ENCODE results near the gene ABCD1. TPM values are rescaled to one million over a fixed set of nuclear protein-coding genes. Genes with fewer than 3 reads are reported as not detected.
"Not testable (repeated sequence)": the region's sequence is repeated elsewhere in the genome, so short reads cannot be mapped to it uniquely, and the experiment has no call there.

The ABCD1 gene
- total and polyA plus RNA-seq, 4 donors, result 4.0 to 10.8 (median 7.6) TPM

- no peaks in the 10 kb centered on the region for H3K27me3 ChIP-seq (ENCODE audit: control insufficient read depth in 4 of 4, insufficient read depth in 4 of 4, low read length in 3 of 4)
- WGBS, result 91% methylated on average over 6 of the region's 6 CpGs
- no peak for TF ChIP-seq SP1 (IDR thresholded peaks at IDR 0.05)
- no peak for TF ChIP-seq FOXA2 (IDR thresholded peaks at IDR 0.05)
- TF ChIP-seq ZBTB33 (IDR thresholded peaks at IDR 0.05), result no peak
- no peak for TF ChIP-seq MAX (IDR thresholded peaks at IDR 0.05)
- no peak for TF ChIP-seq GABPA (IDR thresholded peaks at IDR 0.05 in 1 of 2, conservative IDR thresholded peaks at IDR 0.05 in 1 of 2)
- no peak for TF ChIP-seq RXRA (IDR thresholded peaks at IDR 0.05)
- no peak for TF ChIP-seq HNF4A (conservative IDR thresholded peaks at IDR 0.05)
- no peak for TF ChIP-seq HNF4G (IDR thresholded peaks at IDR 0.05)
- TF ChIP-seq EGR1 (IDR thresholded peaks at IDR 0.05; ENCODE audit: low read depth in 2 of 2), result no peak
- no peak for TF ChIP-seq TAF1 (conservative IDR thresholded peaks at IDR 0.05)
- TF ChIP-seq FOXA1 (IDR thresholded peaks at IDR 0.05), result no peak
- no peak for TF ChIP-seq REST (IDR thresholded peaks at IDR 0.05)
- no peak for TF ChIP-seq YY1 (IDR thresholded peaks at IDR 0.05)
- peaks cover 24 to 37% (median 32%) of the 10 kb centered on the region in 4 donors for H3K4me1 ChIP-seq (ENCODE audit: control insufficient read depth in 4 of 4, insufficient read depth in 4 of 4, low read length in 3 of 4)
- no peak overlapping the region for H3K9ac ChIP-seq (ENCODE audit: low read depth in 1 of 2, low read length in 2 of 2)
- no peak overlapping the region for H3K27ac ChIP-seq (ENCODE audit: low read depth in 1 of 2, low read length in 2 of 2)
- no peak overlapping the region for H3K4me3 ChIP-seq (ENCODE audit: low read depth in 1 of 3, low read length in 3 of 3)
- peaks cover 0 to 2% (median 0%) of the 10 kb centered on the region in 4 donors for H3K36me3 ChIP-seq (ENCODE audit: control insufficient read depth in 4 of 4, insufficient read depth in 3 of 4, low read depth in 1 of 4, low read length in 3 of 4)
- H3K9me3 ChIP-seq (ENCODE audit: control insufficient read depth in 4 of 4, low read length in 3 of 4), result no peaks in the 10 kb centered on the region
- DNase-seq (ENCODE audit: low spot score), result no peak
Measured at GRCh38 chrX:153728095-153728494, 3.4 kb downstream of the ABCD1 start.

GRCh38 chrX:153728951-153729631, 4.4 kb downstream of the ABCD1 start:
- Histone ChIP-seq H3K9me3 (ENCODE audit: control insufficient read depth in 4 of 4, low read length in 3 of 4) (no peaks in the 10 kb centered on the region), H3K9ac (ENCODE audit: low read depth in 1 of 2, low read length in 2 of 2) (no peak overlapping the region), H3K4me1 (ENCODE audit: control insufficient read depth in 4 of 4, insufficient read depth in 4 of 4, low read length in 3 of 4) (peaks cover 24 to 35% (median 30%) of the 10 kb centered on the region in 4 donors), H3K27me3 (ENCODE audit: control insufficient read depth in 4 of 4, insufficient read depth in 4 of 4, low read length in 3 of 4) (no peaks in the 10 kb centered on the region), H3K27ac (ENCODE audit: low read depth in 1 of 2, low read length in 2 of 2) (no peak overlapping the region), H3K4me3 (ENCODE audit: low read depth in 1 of 3, low read length in 3 of 3) (no peak overlapping the region), H3K36me3 (ENCODE audit: control insufficient read depth in 4 of 4, insufficient read depth in 3 of 4, low read depth in 1 of 4, low read length in 3 of 4) (peaks cover 0 to 2% (median 0%) of the 10 kb centered on the region in 4 donors)
- DNase-seq (ENCODE audit: low spot score), result no peak
- TF ChIP-seq HNF4A (conservative IDR thresholded peaks at IDR 0.05), result no peak
- no peak for TF ChIP-seq HNF4G (IDR thresholded peaks at IDR 0.05)
- no peak for TF ChIP-seq FOXA2 (IDR thresholded peaks at IDR 0.05)
- no peak for TF ChIP-seq MAX (IDR thresholded peaks at IDR 0.05)
- no peak for TF ChIP-seq RAD21 (IDR thresholded peaks at IDR 0.05)
- TF ChIP-seq TAF1 (conservative IDR thresholded peaks at IDR 0.05), result no peak
- TF ChIP-seq NR2F2 (IDR thresholded peaks at IDR 0.05), result no peak
- no peak for TF ChIP-seq EGR1 (IDR thresholded peaks at IDR 0.05; ENCODE audit: low read depth in 2 of 2)
- 97% methylated on average over 23 of the region's 23 CpGs for WGBS

GRCh38 chrX:153730115-153730514, 5.5 kb downstream of the ABCD1 start:
- H3K9ac ChIP-seq (ENCODE audit: low read depth in 1 of 2, low read length in 2 of 2); H3K4me3 ChIP-seq (ENCODE audit: low read depth in 1 of 3, low read length in 3 of 3); DNase-seq (ENCODE audit: low spot score); H3K27me3 ChIP-seq (ENCODE audit: control insufficient read depth in 4 of 4, insufficient read depth in 4 of 4, low read length in 3 of 4); H3K9me3 ChIP-seq (ENCODE audit: control insufficient read depth in 4 of 4, low read length in 3 of 4); H3K36me3 ChIP-seq (ENCODE audit: control insufficient read depth in 4 of 4, insufficient read depth in 3 of 4, low read depth in 1 of 4, low read length in 3 of 4); H3K27ac ChIP-seq (ENCODE audit: low read depth in 1 of 2, low read length in 2 of 2): not testable (repeated sequence)
- peaks cover 24 to 32% (median 29%) of the 10 kb centered on the region in 4 donors for H3K4me1 ChIP-seq (ENCODE audit: control insufficient read depth in 4 of 4, insufficient read depth in 4 of 4, low read length in 3 of 4)
- WGBS, result 90% methylated on average over 23 of the region's 23 CpGs

All from liver (tissue), 9 donors.